Measurements from ENCODE around the gene VWF. TPM values are rescaled to one million over a fixed set of nuclear protein-coding genes. Genes with fewer than 3 reads are reported as not detected.

The VWF gene
- total RNA-seq, 1 donor from 2014 or later: 0.05 TPM

- peaks cover 2% of the 10 kb centered on the region for H3K36me3 Mint-ChIP-seq (ENCODE audit: low read depth)
- H3K4me3 Mint-ChIP-seq (ENCODE audit: unreplicated experiment): no peak overlapping the region
- peaks cover 7% of the 10 kb centered on the region for H3K27me3 Mint-ChIP-seq (ENCODE audit: low read depth)
- H3K27ac Mint-ChIP-seq (ENCODE audit: unreplicated experiment): no peak overlapping the region
- peaks cover 17% of the 10 kb centered on the region for H3K4me1 Mint-ChIP-seq (ENCODE audit: low read depth)
- H3K9me3 Mint-ChIP-seq (ENCODE audit: low read depth): no peaks in the 10 kb centered on the region
- TF ChIP-seq, protein P1, sequence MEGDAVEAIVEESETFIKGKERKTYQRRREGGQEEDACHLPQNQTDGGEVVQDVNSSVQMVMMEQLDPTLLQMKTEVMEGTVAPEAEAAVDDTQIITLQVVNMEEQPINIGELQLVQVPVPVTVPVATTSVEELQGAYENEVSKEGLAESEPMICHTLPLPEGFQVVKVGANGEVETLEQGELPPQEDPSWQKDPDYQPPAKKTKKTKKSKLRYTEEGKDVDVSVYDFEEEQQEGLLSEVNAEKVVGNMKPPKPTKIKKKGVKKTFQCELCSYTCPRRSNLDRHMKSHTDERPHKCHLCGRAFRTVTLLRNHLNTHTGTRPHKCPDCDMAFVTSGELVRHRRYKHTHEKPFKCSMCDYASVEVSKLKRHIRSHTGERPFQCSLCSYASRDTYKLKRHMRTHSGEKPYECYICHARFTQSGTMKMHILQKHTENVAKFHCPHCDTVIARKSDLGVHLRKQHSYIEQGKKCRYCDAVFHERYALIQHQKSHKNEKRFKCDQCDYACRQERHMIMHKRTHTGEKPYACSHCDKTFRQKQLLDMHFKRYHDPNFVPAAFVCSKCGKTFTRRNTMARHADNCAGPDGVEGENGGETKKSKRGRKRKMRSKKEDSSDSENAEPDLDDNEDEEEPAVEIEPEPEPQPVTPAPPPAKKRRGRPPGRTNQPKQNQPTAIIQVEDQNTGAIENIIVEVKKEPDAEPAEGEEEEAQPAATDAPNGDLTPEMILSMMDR (IDR thresholded peaks at IDR 0.05): no peak
- DNase-seq (ENCODE audit: low spot score): peak; percentile 38
Observed at GRCh38 chr12:6078398-6079096, 45.9 kb downstream of the VWF start.

DNA sequence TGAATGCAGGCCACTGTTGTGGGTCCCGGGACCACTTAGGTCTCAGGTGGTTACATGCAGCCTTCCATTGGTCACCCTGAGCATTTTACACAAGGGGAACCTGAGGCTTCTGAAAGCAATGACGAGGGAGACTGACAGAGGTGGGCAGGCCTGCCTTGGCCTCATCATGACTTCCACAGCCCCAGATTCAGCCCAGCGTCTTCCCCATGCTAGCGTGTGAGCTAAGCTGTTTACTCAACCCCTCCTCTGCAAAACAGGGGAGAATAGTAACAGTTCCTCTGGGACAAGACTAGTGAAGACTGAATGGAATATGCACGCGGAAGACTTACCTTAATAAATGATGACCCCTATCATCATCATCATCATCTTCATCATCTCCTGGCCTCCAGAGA is 46.8 kb downstream of the VWF start:
- no peaks in the 10 kb centered on the region for H3K9me3 Mint-ChIP-seq (ENCODE audit: low read depth)
- DNase-seq (ENCODE audit: low spot score): peak; percentile 14
- peaks cover 7% of the 10 kb centered on the region for H3K27me3 Mint-ChIP-seq (ENCODE audit: low read depth)
- H3K27ac Mint-ChIP-seq (ENCODE audit: unreplicated experiment): no peak overlapping the region
- TF ChIP-seq, protein P1 (IDR thresholded peaks at IDR 0.05): no peak
- H3K4me1 Mint-ChIP-seq (ENCODE audit: low read depth): peaks cover 15% of the 10 kb centered on the region
- peaks cover 2% of the 10 kb centered on the region for H3K36me3 Mint-ChIP-seq (ENCODE audit: low read depth)
- no peak overlapping the region for H3K4me3 Mint-ChIP-seq (ENCODE audit: unreplicated experiment)

DNA sequence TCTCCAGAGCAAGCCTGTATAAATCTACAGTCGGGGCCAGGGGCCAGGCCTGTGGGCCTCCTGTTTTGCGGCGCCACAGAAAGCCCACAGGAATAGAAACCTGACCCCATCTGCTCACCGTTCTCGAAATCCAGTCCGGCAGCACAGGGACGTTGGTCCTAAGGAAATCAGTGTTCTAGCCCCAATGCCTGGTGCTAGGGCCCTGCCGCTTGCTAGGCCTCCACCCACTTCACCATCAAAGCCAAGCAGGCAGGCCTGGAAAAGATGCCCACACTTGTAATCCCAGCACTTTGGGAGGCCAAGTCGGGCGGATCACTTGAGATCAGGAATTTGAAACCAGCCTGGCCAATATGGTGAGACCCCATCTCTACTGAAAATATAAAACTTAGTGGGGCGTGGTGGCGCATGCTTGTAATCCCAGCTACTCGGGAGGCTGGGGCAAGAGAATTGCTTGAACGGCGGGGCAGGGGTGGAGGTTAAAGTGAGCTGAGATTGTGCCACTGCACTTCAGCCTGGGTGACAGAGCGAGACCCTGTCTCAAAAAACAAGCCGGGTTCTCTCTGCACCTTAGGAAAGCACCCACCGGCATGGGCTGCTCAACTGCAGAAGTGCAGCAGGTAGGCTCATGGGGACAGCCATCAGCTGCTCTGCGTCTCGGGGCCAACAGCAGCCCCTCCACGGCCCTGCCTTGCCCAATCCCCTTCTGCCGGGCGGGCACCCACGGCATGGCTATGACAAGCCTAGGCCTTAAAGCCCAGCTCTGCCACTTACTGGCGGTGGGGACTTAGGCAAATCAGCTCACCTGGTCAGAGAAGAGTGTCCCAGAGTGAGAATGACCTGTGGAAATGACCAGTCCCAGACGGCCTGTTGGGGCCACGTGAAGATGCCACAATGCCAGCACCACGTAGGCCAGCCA is 47.4 kb downstream of the VWF start:
- Mint-ChIP-seq H3K9me3 (ENCODE audit: low read depth) (no peaks in the 10 kb centered on the region), H3K27ac (ENCODE audit: unreplicated experiment) (no peak overlapping the region), H3K4me3 (ENCODE audit: unreplicated experiment) (no peak overlapping the region), H3K27me3 (ENCODE audit: low read depth) (peaks cover 7% of the 10 kb centered on the region), H3K4me1 (ENCODE audit: low read depth) (peaks cover 21% of the 10 kb centered on the region), H3K36me3 (ENCODE audit: low read depth) (peaks cover 2% of the 10 kb centered on the region)
- TF ChIP-seq, protein P1 (IDR thresholded peaks at IDR 0.05): no peak
- peak; percentile 72 for DNase-seq (ENCODE audit: low spot score)

DNA sequence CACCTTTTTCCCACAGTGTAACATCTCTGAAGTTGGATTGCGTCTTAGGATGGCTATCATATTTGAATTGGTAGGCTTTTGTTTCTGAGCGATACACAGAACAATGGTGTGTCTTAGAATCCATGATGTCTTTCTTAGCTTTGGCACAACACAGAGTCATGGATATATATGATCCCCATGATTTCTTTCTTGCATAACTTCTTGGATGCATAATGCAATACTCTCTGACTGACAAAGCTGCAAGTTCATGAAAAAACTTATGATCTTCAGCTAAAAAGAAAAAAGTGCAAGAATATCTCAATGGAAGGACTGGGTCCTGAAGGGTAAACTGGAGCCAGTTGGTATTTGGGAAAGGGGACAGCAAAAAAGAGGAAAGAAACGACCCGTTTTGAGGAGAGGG is 48.1 kb downstream of the VWF start:
- H3K9me3 Mint-ChIP-seq (ENCODE audit: low read depth): no peaks in the 10 kb centered on the region
- H3K4me3 Mint-ChIP-seq (ENCODE audit: unreplicated experiment): no peak overlapping the region
- no peak for DNase-seq (ENCODE audit: low spot score)
- peaks cover 2% of the 10 kb centered on the region for H3K36me3 Mint-ChIP-seq (ENCODE audit: low read depth)
- TF ChIP-seq, protein P1 (IDR thresholded peaks at IDR 0.05): no peak
- H3K27ac Mint-ChIP-seq (ENCODE audit: unreplicated experiment): no peak overlapping the region
- peaks cover 7% of the 10 kb centered on the region for H3K27me3 Mint-ChIP-seq (ENCODE audit: low read depth)
- H3K4me1 Mint-ChIP-seq (ENCODE audit: low read depth): peaks cover 24% of the 10 kb centered on the region

DNA sequence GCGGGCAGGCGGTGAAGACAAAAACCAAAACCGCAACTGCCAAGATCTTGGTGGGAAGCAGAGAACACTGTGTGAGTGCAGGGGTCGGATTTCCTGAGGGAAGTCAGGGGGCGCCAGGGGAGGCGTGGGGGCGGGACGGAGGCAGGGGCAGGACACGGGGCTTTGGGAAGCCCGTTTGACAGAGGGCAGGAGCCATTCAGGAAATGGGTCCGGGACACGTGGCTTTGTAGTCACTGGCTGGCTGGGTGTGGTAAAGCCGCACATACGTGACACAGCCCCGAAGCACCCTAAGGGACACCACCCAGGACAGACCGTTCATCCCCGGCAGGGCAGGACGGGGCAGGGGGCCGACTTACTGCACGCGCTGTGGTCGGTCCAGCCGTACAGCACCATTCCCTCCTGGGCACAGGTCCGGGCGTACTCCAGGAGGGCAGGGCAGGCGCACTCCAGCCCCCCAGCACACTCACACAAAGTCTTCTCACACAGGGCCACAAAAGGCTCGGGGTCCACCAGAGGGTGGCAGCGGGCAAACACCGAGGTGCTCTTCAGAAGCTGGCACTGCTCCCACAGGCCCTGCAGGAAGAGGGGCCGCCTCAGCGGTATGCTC is 49.4 kb downstream of the VWF start:
- no peak overlapping the region for H3K27ac Mint-ChIP-seq (ENCODE audit: unreplicated experiment)
- H3K9me3 Mint-ChIP-seq (ENCODE audit: low read depth): no peaks in the 10 kb centered on the region
- H3K4me3 Mint-ChIP-seq (ENCODE audit: unreplicated experiment): peak overlapping the region; percentile 43
- TF ChIP-seq, protein P1 (IDR thresholded peaks at IDR 0.05): no peak
- H3K36me3 Mint-ChIP-seq (ENCODE audit: low read depth): peaks cover 2% of the 10 kb centered on the region
- DNase-seq (ENCODE audit: low spot score): peak; percentile 84
- peaks cover 24% of the 10 kb centered on the region for H3K4me1 Mint-ChIP-seq (ENCODE audit: low read depth)
- H3K27me3 Mint-ChIP-seq (ENCODE audit: low read depth): peaks cover 7% of the 10 kb centered on the region

Measured in chondrocyte (in vitro differentiated cells).